ENCODE measurements around the gene UBE2D3.

- TF ChIP-seq CTCF (IDR thresholded peaks at IDR 0.05) (no peak), POLR2A (IDR thresholded peaks at IDR 0.05) (no peak)
Observed at GRCh38 chr4:102780476-102781144, 46.7 kb downstream of the UBE2D3 start.

All from vagina (tissue), 2 donors.